Measurements from ENCODE around the gene TTLL8.
"Not testable (repeated sequence)": the region's sequence is repeated elsewhere in the genome, so short reads cannot be mapped to it uniquely, and the experiment has no call there.

Gene TTLL8

GRCh38 chr22:50058061-50058905, at the start of gene TTLL8:
Gene TTLL8 (minus strand): TSS chr22:50058298.
- DNase-seq = no peak

DNA sequence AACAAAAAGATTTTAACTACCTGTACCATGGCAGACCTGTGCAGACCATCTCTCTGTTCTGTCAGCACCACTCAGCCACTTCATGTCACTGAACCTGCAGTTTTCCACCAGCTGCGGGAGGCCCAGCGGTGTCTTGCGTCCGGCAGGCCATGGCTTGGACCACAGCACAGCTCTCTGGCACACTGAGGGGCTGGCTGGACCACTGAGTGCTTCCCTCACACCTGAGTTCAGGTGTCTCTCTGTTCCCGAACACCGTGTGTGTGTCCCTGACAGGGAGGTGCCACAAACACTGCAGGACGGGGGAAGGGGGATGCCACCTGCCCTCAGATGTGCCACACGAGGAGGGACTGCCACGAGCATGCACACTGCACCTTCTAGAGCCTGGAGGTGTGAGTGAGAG, 49.4 kb upstream of the TTLL8 start:
- no peak for DNase-seq

- DNase-seq = no peak
These were observed 47.4 kb upstream of the TTLL8 start for GRCh38 chr22:50105208-50106100.

- DNase-seq = no peak
These were observed 46.0 kb upstream of the TTLL8 start for GRCh38 chr22:50104141-50104544.

DNA sequence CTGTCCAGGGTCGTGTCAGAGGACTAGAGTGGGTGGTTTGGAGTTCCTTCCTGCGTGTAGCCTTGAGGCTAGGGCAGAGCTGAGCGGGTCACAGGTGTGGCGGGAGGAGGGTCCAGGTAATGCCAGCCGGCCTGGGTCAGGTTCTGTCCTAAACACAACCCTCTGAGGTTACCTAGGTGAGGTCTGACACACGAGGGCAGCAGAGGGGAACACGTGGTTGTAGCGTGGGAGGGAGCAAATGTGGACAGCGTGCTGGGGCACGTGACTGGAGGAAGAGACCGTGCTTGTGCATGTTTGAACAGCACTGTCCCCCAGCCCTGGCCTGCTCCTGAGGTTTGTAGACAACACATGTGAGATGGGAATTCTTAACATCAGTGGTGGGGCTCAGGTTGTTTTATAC, 44.8 kb upstream of the TTLL8 start:
- DNase-seq = no peak

DNA sequence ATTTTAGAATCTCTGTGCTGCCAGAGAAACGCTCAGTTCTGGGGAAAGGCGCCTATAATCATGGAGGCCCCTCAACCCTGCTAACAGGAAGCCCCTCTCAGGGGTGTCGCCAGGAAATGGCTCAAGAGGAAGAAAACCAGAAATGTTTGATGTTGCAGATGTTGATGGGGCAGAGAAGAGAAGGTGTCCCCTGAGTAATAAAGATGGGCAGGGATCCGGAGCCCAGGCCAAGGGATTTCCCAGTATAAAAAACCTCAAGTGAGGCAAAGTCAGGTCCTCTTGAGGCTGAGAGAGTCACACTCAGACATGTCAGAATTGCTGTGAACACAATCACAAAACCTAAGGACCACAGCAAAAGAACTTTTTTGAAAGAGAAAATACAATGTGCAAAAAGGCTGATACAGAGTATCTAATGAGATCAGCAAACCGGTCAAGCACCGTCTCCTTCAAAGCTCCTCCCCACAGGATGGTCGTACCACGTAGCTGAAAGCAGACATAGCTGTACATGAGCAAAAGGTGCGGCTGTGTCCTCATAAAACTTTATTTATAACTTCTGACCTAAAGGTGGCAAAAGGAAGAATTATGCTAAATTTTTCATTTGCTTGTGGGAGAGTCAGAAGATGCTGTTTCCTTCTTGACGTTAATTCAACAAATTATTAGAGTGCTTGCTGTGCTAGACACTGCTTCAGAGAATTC, 43.9 kb upstream of the TTLL8 start:
- no peak for DNase-seq

DNA sequence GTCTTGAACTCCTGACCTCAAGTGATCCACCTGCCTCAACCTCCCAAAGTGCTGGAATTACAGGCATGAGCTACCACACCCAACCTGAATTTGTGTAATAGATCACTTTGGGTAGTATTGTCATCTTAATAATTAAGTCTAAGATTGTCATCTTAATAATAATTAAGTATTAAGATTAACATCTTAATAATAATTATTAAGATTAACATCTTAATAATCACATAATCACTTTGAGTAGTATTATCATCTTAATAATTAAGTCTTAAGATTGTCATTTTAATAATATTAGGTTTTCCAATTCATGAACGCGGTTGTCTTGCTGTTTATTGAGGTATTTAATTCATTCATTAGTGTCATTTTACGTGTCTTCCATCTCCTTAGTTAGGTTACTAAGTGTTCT, 40.0 kb upstream of the TTLL8 start:
- no peak for DNase-seq

DNA sequence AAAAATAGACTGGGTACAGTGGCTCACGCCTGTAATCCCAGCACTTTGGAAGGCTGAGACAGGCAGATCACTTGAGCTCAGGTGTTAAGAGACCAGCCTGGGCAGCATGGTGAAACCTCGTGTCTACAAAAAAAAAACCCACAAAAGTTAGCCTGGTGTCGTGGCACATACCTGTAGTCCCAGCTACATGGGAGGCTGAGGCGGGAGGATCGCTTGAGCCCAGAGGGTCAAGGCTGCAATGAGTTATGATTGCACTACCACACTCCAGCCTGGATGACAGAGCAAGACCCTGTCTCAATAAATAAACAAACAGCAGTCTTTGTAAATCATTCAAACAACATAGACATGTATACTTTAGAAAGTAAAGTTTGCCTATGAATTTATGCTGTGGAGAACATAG, 34.2 kb upstream of the TTLL8 start:
- no peak for DNase-seq

DNA sequence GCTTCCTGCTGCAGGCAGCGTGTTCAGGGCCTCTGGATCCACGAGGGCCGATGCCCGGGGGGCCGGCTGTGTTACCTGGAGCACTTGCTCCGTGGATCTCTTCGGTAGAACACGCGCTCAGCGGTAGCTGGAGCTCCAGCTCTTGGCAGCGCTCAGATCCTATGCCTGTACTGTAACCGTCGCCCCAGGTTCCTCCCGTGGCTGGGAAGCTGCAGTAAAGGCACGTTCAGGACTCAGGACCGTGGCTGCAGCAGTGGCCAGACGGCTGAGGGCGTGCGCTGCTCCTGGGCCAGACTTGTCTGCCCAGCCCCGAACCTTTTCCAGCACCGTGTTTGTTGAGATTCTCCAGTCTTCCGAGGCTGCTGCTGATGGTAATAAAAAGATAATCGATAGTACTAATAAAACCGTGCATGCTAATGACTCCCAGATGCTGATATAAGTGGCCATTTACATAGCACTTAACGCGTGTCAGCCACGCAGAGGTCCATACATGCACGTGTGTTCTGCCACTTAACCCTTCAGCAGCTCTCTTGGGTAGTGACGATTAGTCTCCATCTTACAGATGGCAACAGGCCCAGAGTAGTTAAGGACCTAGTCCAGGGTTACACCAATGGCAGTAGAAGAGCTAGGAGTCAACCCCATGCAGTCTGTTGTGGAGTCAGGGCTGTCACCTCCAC, 33.1 kb upstream of the TTLL8 start:
- no peak for DNase-seq

DNA sequence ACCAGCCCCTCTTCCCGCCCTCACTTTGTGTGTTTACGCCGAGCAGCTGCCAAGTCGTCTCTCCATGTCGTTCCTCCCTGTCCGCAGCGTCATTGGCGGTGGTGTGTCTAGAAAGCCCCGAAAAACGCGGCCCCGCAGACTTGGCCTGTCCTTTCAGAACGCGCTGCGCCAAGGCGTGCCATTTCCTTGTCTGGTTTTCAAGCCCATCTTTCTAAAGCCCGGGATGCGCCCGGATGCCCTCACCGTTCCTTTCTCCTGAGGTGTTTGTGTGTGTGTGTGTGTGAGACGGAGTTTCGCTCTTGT, 32.3 kb upstream of the TTLL8 start:
- DNase-seq = no peak

GRCh38 chr22:50089682-50090411, 31.7 kb upstream of the TTLL8 start, which contains the start of gene MOV10L1:
Gene MOV10L1 (plus strand): TSS chr22:50090006. CDS start chr22:50090089, 83 bp downstream.
- DNase-seq = no peak

DNA sequence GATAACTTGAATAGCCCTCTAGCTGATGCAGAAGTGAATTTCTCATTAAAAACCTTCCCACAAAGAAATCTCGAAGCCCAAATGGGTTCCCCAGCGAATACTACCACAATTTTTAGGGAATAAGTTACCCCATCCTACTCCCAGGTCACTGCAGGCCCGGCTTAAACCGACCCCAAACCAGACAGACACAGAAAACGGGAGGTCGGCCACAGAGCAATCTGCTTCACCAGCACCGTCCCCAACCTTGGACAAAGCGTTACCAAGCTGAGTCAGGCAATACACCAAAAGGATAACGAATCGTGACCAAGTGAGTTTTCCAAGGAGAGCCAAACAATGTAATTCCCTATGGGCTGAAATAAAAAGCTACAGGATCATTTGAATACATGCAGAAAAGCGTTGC, 31.1 kb upstream of the TTLL8 start:
- no peak for DNase-seq

GRCh38 chr22:50088096-50088495, 30.0 kb upstream of the TTLL8 start:
- DNase-seq = no peak

DNA sequence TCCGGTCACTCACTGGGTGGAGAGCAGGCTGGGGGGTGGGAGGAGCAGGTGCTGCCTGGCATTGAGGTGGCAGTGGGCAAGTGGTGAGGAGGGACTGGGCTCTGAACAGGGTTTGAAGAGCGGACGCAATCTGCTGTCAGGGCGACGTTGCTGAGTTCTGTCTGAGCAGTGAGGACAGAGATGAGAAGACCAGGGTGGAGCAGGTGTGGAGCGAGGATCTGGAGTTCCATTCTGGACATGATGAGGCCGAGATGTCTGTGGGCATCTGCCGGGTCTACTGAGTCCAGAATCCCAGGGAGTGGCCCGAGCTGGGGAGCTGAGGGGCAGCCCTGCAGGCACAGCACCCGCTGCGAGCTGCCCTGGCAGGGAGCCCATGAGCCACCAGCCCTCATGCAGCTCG, 29.5 kb upstream of the TTLL8 start:
- no peak for DNase-seq

DNA sequence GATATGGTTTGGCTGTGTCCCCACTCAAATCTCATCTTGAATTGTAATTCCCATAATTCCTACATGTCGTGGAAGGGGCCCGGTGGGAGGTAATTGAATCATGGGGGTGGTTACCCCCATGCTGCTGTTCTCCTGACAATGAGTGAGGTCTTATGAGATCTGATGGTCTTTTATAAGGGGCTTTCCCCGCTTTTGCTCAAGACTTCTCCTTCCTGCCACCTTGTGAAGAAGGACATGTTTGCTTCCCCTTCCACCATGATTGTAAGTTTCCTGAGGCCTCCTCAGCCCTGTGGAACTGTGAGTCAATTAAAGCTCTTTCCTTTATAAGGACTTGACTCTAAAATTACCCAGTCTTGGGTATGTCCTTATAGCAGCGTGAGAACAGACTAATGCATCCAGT, 28.9 kb upstream of the TTLL8 start:
- not testable (repeated sequence) for DNase-seq

DNA sequence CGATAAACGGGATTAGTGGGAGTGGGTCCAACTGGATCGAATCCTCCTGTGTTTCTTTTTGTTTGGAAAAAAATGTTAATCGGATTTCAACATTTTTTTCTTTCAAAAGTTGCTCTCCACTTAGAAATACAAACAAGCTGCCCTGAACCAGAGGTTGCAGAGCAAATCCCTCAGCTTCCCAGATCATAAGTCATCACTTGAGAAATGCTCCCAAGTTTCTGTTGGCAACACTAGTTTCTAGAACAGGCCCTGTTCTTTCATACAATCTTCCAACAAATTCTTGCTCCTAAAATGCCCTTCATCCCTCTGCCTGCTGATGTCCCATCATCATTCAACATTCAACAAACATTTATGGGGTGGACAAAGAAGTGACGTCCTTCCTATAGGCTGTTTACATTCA, 28.4 kb upstream of the TTLL8 start:
- no peak for DNase-seq

DNA sequence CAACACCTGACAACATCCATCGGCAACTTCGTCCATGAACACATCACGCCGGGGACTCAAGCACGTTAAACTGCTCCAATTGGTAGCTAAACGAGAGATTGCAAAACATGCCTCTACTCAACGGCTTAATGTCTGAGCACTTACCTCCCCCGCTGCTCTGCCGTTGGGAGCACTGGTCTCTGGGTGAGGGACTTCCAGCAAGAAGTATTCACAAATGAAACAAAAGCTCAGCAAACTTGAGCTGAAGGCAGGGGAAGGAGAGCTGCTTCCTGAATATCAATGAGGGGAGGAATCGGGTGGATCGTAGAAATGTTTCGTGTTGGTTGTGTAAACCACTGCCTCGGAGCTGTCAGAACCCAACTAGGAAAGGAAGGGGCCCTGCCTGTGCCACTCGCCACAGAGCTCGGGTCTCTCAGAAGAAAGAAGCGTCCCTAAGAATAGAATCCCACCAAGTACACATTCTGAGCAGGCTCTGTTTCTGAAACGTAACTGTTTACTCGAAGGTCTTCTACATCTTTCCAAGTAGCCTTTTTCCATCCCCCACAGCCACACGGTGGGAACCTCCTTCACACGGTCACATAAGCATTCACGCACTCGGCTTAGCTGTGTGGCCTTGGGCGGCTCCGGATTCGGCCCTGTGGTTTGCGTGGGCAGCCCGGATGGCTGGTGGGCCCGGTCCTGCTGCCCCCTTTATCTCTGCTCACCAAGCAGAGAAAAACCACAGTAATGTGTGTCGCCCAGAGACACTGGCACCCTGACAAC, 27.3 kb upstream of the TTLL8 start, which contains the start of gene MLC1:
Gene MLC1 (minus strand): TSS at position 216 of the 762 bp plus-strand sequence. CDS start 524 bp downstream, outside the sequence.
- DNase-seq = no peak

- no peak for DNase-seq
These were observed 26.5 kb upstream of the TTLL8 start for GRCh38 chr22:50084614-50085021.

DNA sequence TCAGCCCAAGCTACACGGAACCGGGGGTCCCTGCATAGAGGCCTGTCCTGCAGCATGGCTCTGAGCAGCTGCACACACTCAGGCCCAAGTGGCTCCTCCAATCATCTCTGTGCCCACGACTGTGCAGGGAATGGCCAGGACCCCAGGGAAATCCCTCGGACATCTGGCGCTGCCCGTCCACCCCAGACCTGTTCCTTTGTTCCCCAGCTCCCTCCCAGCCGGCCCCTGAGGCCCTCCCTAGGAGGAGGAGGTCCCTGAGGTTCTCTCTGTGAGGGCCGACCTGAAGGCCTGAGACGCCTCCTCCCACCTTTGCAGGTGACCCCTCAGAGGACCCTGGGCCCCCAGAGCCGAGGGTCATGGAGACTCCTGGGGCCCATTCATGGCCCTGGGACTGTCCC, 26.0 kb upstream of the TTLL8 start:
- DNase-seq = no peak

- no peak for DNase-seq
These were observed 25.5 kb upstream of the TTLL8 start for GRCh38 chr22:50083462-50084079.

GRCh38 chr22:50082961-50083461, 24.9 kb upstream of the TTLL8 start:
- DNase-seq = no peak
